HepG2 (cell line): Measurements from ENCODE around the gene WNK4. TPM values are rescaled to one million over a fixed set of nuclear protein-coding genes. Genes with fewer than 3 reads are reported as not detected.

Source experiments
- ATAC-seq: fragments of 200-7000 bp; cut with Tn5 transposase; 3 replicates; pipeline ENCODE4 v1.9.1; 2020; ENCODE audit warnings: mild to moderate bottlenecking, moderate library complexity
- BruUV-seq: library from RNA; stranded (reverse); fragments of 400-500 nt; replicated peaks from 2 replicates; lab custom pipeline; 2021; lab: Mats Ljungman, UMichigan
- CTCF ChIA-PET: fragments of 300-600 bp; formaldehyde crosslinking; extraction: SDS; loops from one replicate; lab custom pipeline; 2021; ENCODE audit warnings: low total read pairs, inconsistent platforms, low intra/inter-chr PET ratio; lab: Yijun Ruan, JAX
- POLR2A ChIA-PET: fragments of 350-600 bp; sonication (Branson Sonifier 250); formaldehyde crosslinking; loops from one replicate; lab custom pipeline; 2020; ENCODE audit warnings: antibody characterized with exemption, inconsistent platforms; lab: Yijun Ruan, JAX
- DNase-seq: peaks from one replicate; pipeline ENCODE4 v3.0.0-alpha.2; 2015; ENCODE audit warnings: low spot score
- FAIRE-seq: peaks from 3 replicates; lab custom pipeline; 2011; peaks lifted over from hg19 to GRCh38; lab: Jason Lieb, UNC
- H2AFZ ChIP-seq: one replicate; pipeline ENCODE4 v1.6.1; 2011; ENCODE audit warnings: low read length, inconsistent platforms
- H3K27ac ChIP-seq: fragments of 300-600 bp; 3 replicates; pipeline ENCODE4 v1.8.0; 2011; ENCODE audit warnings: mixed run types, mild to moderate bottlenecking, mixed read lengths, low read length, inconsistent platforms; ENCODE audit not compliant: insufficient read depth; ENCODE audit errors: extremely low read length
- H3K27me3 ChIP-seq, 2 experiments: fragments of 200-600 bp in 1 of 2; 2 replicates in 1 of 2; 3 replicates in 1 of 2; pipeline versions ENCODE4 v1.6.0 to v1.8.0; 2011; ENCODE audit warnings: low read length in 2 of 2, mild to moderate bottlenecking in 2 of 2, moderate library complexity in 2 of 2, inconsistent platforms in 1 of 2; ENCODE audit not compliant: insufficient read depth in 2 of 2, control insufficient read depth in 1 of 2
- H3K36me3 ChIP-seq, 2 experiments: fragments of 200-600 bp in 1 of 2; replicated peaks in 1 of 2; 2 replicates in 1 of 2; 3 replicates in 1 of 2; pipeline versions ENCODE4 v1.5.1 to v1.8.0; 2011; ENCODE audit warnings: low read length in 2 of 2, inconsistent platforms in 1 of 2; ENCODE audit not compliant: insufficient read depth in 2 of 2, control insufficient read depth in 1 of 2
- H3K4me1 ChIP-seq: 2 replicates; pipeline ENCODE4 v1.5.1; 2012; ENCODE audit warnings: low read length, inconsistent platforms; ENCODE audit not compliant: insufficient read depth
- H3K4me2 ChIP-seq: 2 replicates; pipeline ENCODE4 v1.6.0; 2011; ENCODE audit warnings: low read depth, low read length, inconsistent platforms
- H3K4me3 ChIP-seq, 3 experiments: fragments of 200-600 bp in 1 of 3; sonication (generic), shearing (Covaris generic) in 1 of 3; replicated peaks in 1 of 3; 2 replicates each; pipeline ENCODE4 v1.5.1; 2011 to 2016; ENCODE audit warnings: low read length in 3 of 3, inconsistent platforms in 2 of 3, low read depth in 2 of 3, mild to moderate bottlenecking in 2 of 3, control low read depth in 1 of 3, mixed read lengths in 1 of 3; ENCODE audit not compliant: insufficient read depth in 1 of 3
- H3K79me2 ChIP-seq: one replicate; pipeline ENCODE4 v1.6.1; 2011; ENCODE audit warnings: low read length, inconsistent platforms; ENCODE audit not compliant: insufficient read depth
- H3K9ac ChIP-seq: 2 replicates; pipeline ENCODE4 v1.6.0; 2011; ENCODE audit warnings: mild to moderate bottlenecking, low read depth, low read length, inconsistent platforms; ENCODE audit not compliant: insufficient read depth
- H3K9me3 ChIP-seq: 2 replicates; pipeline ENCODE4 v1.5.1; 2012; ENCODE audit warnings: mild to moderate bottlenecking, low read length
- H4K20me1 ChIP-seq: 2 replicates; pipeline ENCODE4 v1.6.0; 2011; ENCODE audit warnings: inconsistent platforms, mild to moderate bottlenecking, low read length, moderate library complexity; ENCODE audit not compliant: insufficient read depth
- BRCA1 ChIP-seq: sonication (generic); formaldehyde crosslinking; IDR thresholded peaks from 2 replicates; pipeline ENCODE4 v1.4.0; 2020; ENCODE audit warnings: missing genetic modification reagents
- ELF1 ChIP-seq: sonication (generic); formaldehyde crosslinking; IDR thresholded peaks from 2 replicates; pipeline ENCODE4 v1.4.0; 2020; ENCODE audit warnings: missing genetic modification reagents
- FOXJ3 ChIP-seq: sonication (generic); formaldehyde crosslinking; IDR thresholded peaks from 2 replicates; pipeline ENCODE4 v1.4.0; 2020; ENCODE audit warnings: missing genetic modification reagents, mild to moderate bottlenecking, borderline replicate concordance
- KDM6A ChIP-seq: IDR thresholded peaks from 2 replicates; pipeline ENCODE4 v1.6.1; 2016; ENCODE audit warnings: low read depth
- LBX2 ChIP-seq: sonication (generic); formaldehyde crosslinking; IDR thresholded peaks from 2 replicates; pipeline ENCODE4 v1.5.0; 2020; ENCODE audit warnings: missing genetic modification reagents, mild to moderate bottlenecking, borderline replicate concordance
- MAZ ChIP-seq, 2 experiments: sonication (generic) in 1 of 2; formaldehyde crosslinking in 1 of 2; IDR thresholded peaks; 2 replicates each; pipeline versions ENCODE4 v1.5.0 to v1.6.1; 2012 to 2020; ENCODE audit warnings: low read depth in 2 of 2, mild to moderate bottlenecking in 2 of 2, borderline replicate concordance in 1 of 2, improper control_type of control experiment in 1 of 2, low read length in 1 of 2, missing genetic modification reagents in 1 of 2, moderate library complexity in 1 of 2
- MIXL1 ChIP-seq: IDR thresholded peaks from 2 replicates; pipeline ENCODE4 v1.6.1; 2016
- SIX1 ChIP-seq: sonication (generic); formaldehyde crosslinking; IDR thresholded peaks from 2 replicates; pipeline ENCODE4 v1.4.0; 2020; ENCODE audit warnings: missing genetic modification reagents, borderline replicate concordance
- STAT6 ChIP-seq: sonication (generic); formaldehyde crosslinking; IDR thresholded peaks from 2 replicates; pipeline ENCODE4 v1.4.0; 2020; ENCODE audit warnings: missing genetic modification reagents, mild to moderate bottlenecking, borderline replicate concordance
- TEAD3 ChIP-seq: optimal IDR thresholded peaks from 2 replicates; pipeline ENCODE3; 2016; ENCODE audit warnings: borderline replicate concordance
- TFAP4 ChIP-seq: sonication (generic); IDR thresholded peaks from 2 replicates; pipeline ENCODE4 v1.6.1; 2016; ENCODE audit warnings: low read depth, borderline replicate concordance
- XRCC5 ChIP-seq: fragments of 200-400 bp; formaldehyde crosslinking; optimal IDR thresholded peaks from 2 replicates; pipeline ENCODE3; 2017; ENCODE audit warnings: mild to moderate bottlenecking, low read length
- ZFP37 ChIP-seq: sonication (generic); formaldehyde crosslinking; IDR thresholded peaks from 2 replicates; pipeline ENCODE4 v1.4.0; 2020; ENCODE audit warnings: missing genetic modification reagents, borderline replicate concordance
- ZMYM2 ChIP-seq: sonication (generic); formaldehyde crosslinking; IDR thresholded peaks from 2 replicates; pipeline ENCODE4 v1.8.0; 2022; ENCODE audit warnings: mild to moderate bottlenecking, missing genetic modification reagents
- ZNF414 ChIP-seq: sonication (generic); formaldehyde crosslinking; IDR thresholded peaks from 2 replicates; pipeline ENCODE4 v1.5.0; 2020; ENCODE audit warnings: missing genetic modification reagents
- ZNF607 ChIP-seq: sonication (generic); formaldehyde crosslinking; IDR thresholded peaks from 2 replicates; pipeline ENCODE4 v1.5.1; 2020; ENCODE audit warnings: missing genetic modification reagents, mild to moderate bottlenecking, borderline replicate concordance
- ZNF772 ChIP-seq: sonication (generic); formaldehyde crosslinking; IDR thresholded peaks from 2 replicates; pipeline ENCODE4 v1.5.0; 2020; ENCODE audit warnings: mild to moderate bottlenecking, missing genetic modification reagents
- WGBS: methylation state at CpG from one replicate; pipeline ENCODE4 v1.1.6; 2017; ENCODE audit warnings: low lambda C conversion rate; 5-methylcytosine and 5-hydroxymethylcytosine counted together
- in situ Hi-C: cut with HindIII; loops from 2 replicates; pipeline ENCODE4 v1.10.0; 2017; ENCODE audit warnings: low pct_unique_long_range_greater_than_20kb; ENCODE audit not compliant: extremely low pct_ligation_motif_present
- intact Hi-C: fragments of 100-400 bp; cut with micrococcal nuclease; formaldehyde crosslinking; loops from one replicate; pipeline ENCODE4 v1.10.0; 2022; ENCODE audit not compliant: unreplicated experiment
- polyA plus RNA-seq, 8 experiments: library from polyadenylated mRNA; depleted of rRNA in 3 of 8; stranded (reverse) in 7 of 8; unstranded in 1 of 8; fragments of >200 nt; fragmentation: Illumina TruSeq in 4 of 8; extraction: Trizol in 4 of 8; gene quantifications; 2 replicates each; pipeline versions ENCODE4 v1.2.1 to v1.2.3, GENCODE V29; 2011 to 2016; ENCODE audit warnings: low read depth in 4 of 8, missing spikeins in 1 of 8, mixed read lengths in 1 of 8; ENCODE audit not compliant: insufficient read depth in 1 of 8
- total RNA-seq, 5 experiments: library from RNA; depleted of rRNA; stranded (reverse); fragments of >200 nt; fragmentation: Illumina TruSeq; extraction: Trizol; gene quantifications; 2 replicates each; pipeline ENCODE4 v1.2.3, GENCODE V29; 2016; ENCODE audit warnings: low read depth in 1 of 5

The WNK4 gene
- total and polyA plus RNA-seq, 2 of the 13 experiments (the other 11 are each of a cell fraction or from before 2014, with no cell fraction given): 2.7 to 13.7 TPM

- BruUV-seq: no TSS peak
- Histone ChIP-seq H3K79me2 (peaks cover 2% of the 10 kb centered on the region), H2AFZ (peak overlapping the region; percentile 20), H3K27me3 (no peaks in the 10 kb centered on the region; a peak in 2 of 5 replicates), H3K4me2 (peak overlapping the region; percentile 72), H3K4me1 (peaks cover 47% of the 10 kb centered on the region), H3K9ac (peak overlapping the region; percentile 31), H3K4me3 (peak overlapping the region in 2 of 3 experiments; percentile 2 to 8; a peak in 1 of 6 replicates), H3K36me3 (no peaks in the 10 kb centered on the region), H4K20me1 (no peaks in the 10 kb centered on the region), H3K27ac (peak overlapping the region; percentile 60), H3K9me3 (no peaks in the 10 kb centered on the region)
- FAIRE-seq: peak; percentile 84
- in situ Hi-C loops (no loop called here), intact Hi-C loops (no loop called here)
- ChIA-PET POLR2A (interaction anchor here (0.7 to 4.3 kb wide), 15 partner anchors 12 to 194 kb away, joined by 3 to 75 read pairs (median 6); partner anchors contain the start of genes BECN1, PSME3, RETREG3 and TUBG1), CTCF (no interaction called here)
- DNase-seq: peak; percentile 88
- WGBS: 0% methylated on average over 2 of the region's 2 CpGs
- ATAC-seq: peak; percentile 56
- TF ChIP-seq ZNF772 (CRISPR knock-in tag): no peak
- TF ChIP-seq FOXJ3: 0 out of 2 replicates have a peak, but pooled peaks have one; percentile 58
- peak; percentile 99 for TF ChIP-seq TFAP4
- peak; percentile 67 for TF ChIP-seq XRCC5
- 0 out of 2 replicates have a peak, but pooled peaks have one; percentile 40 for TF ChIP-seq ZFP37 (CRISPR knock-in tag)
- peak; percentile 90 for TF ChIP-seq TEAD3 (CRISPR knock-in tag)
- no peak for TF ChIP-seq BRCA1
- TF ChIP-seq ZNF414 (CRISPR knock-in tag): 0 out of 2 replicates have a peak, but pooled peaks have one; percentile 3
- peak; percentile 31; the same call in 1 of the 2 replicates for TF ChIP-seq MIXL1 (CRISPR knock-in tag)
- TF ChIP-seq STAT6 (CRISPR knock-in tag): 0 out of 2 replicates have a peak, but pooled peaks have one; percentile 51
- TF ChIP-seq ZNF607: peak; percentile 52; the same call in 1 of the 2 replicates
- TF ChIP-seq MAZ (IDR thresholded peaks at IDR 0.05; ENCODE audit: borderline replicate concordance, low read depth, low read length): 0 out of 2 replicates have a peak, but pooled peaks have one; percentile 6
- 0 out of 2 replicates have a peak, but pooled peaks have one; percentile 40 for TF ChIP-seq MAZ (CRISPR knock-in tag; IDR thresholded peaks at IDR 0.05; ENCODE audit: low read depth)
- no peak for TF ChIP-seq ZMYM2
- TF ChIP-seq ELF1 (CRISPR knock-in tag): no peak; the same call in 1 of the 2 replicates
- TF ChIP-seq SIX1 (CRISPR knock-in tag): peak; percentile 65; the same call in 1 of the 2 replicates
- peak; percentile 68; the same call in 1 of the 2 replicates for TF ChIP-seq KDM6A (CRISPR knock-in tag)
- TF ChIP-seq LBX2 (CRISPR knock-in tag): no peak
These were observed 22.9 kb downstream of the WNK4 start for GRCh38 chr17:42803074-42803883.
